Thoracic aorta (tissue), 2 donors: ENCODE measurements around the gene KIF16B. TPM values are rescaled to one million over a fixed set of nuclear protein-coding genes. Genes with fewer than 3 reads are reported as not detected.

Source experiments
- ATAC-seq: fragments of 150-250 bp; one replicate; pipeline ENCODE4 v1.8.0; 2017; ENCODE audit warnings: low read depth; ENCODE audit not compliant: insufficient number of reproducible peaks, low FRiP score
- DNase-seq: peaks from one replicate; pipeline ENCODE4 v3.0.0-alpha.2; 2020; ENCODE audit warnings: low spot score
- H3K27ac ChIP-seq, 2 donors: fragments of 200-600 bp; sonication (generic); 1 replicate in 1 of 2; 2 replicates in 1 of 2; pipeline ENCODE4 v1.5.1; 2016; ENCODE audit warnings: mild to moderate bottlenecking in 2 of 2, moderate library complexity in 2 of 2
- H3K27me3 ChIP-seq: fragments of 200-600 bp; sonication (generic); replicated peaks from 2 replicates; pipeline ENCODE4 v1.6.0; 2016; ENCODE audit warnings: mild to moderate bottlenecking; ENCODE audit not compliant: insufficient read depth
- H3K36me3 ChIP-seq: fragments of 200-600 bp; sonication (generic); one replicate; pipeline ENCODE4 v1.5.1; 2016
- H3K4me1 ChIP-seq, 2 donors: fragments of 200-600 bp; sonication (generic); 1 replicate in 1 of 2; 2 replicates in 1 of 2; pipeline versions ENCODE4 v1.5.1 to v1.6.0; 2016; ENCODE audit warnings: low read depth in 2 of 2, mild to moderate bottlenecking in 1 of 2; ENCODE audit not compliant: control insufficient read depth in 1 of 2
- H3K4me3 ChIP-seq: fragments of 200-600 bp; sonication (generic); 2 replicates; pipeline ENCODE4 v1.5.1; 2016; ENCODE audit warnings: mild to moderate bottlenecking
- H3K9me3 ChIP-seq: fragments of 200-600 bp; sonication (generic); 2 replicates; pipeline ENCODE4 v1.5.1; 2016
- CTCF ChIP-seq: fragments of 200-600 bp; sonication (generic); IDR thresholded peaks from one replicate; pipeline ENCODE4 v1.5.1; 2019; ENCODE audit warnings: antibody characterized with exemption
- total RNA-seq, 2 donors: library from RNA; depleted of rRNA; stranded (reverse); fragments of >200 nt; gene quantifications; one replicate each; pipeline versions ENCODE4 v1.1.0 to v1.2.3, GENCODE V29; 2016

Gene KIF16B
- total RNA-seq, 2 donors from 2014 or later, result 16.5 to 21.3 TPM

- TF ChIP-seq CTCF, result no peak
- DNase-seq (no peak), ATAC-seq (no peak)
- Histone ChIP-seq H3K27ac (no peak overlapping the region), H3K4me1 (no peaks in the 10 kb centered on the region), H3K27me3 (no peaks in the 10 kb centered on the region), H3K9me3 (peaks cover 16% of the 10 kb centered on the region), H3K4me3 (no peak overlapping the region), H3K36me3 (no peaks in the 10 kb centered on the region)
Observed at GRCh38 chr20:16301986-16302385, 271.3 kb downstream of the KIF16B start.

GRCh38 chr20:16299897-16300296 is 273.4 kb downstream of the KIF16B start:
- TF ChIP-seq CTCF, result no peak
- Histone ChIP-seq H3K27ac (no peak overlapping the region), H3K4me1 (no peaks in the 10 kb centered on the region), H3K4me3 (no peak overlapping the region), H3K9me3 (peaks cover 16% of the 10 kb centered on the region), H3K36me3 (no peaks in the 10 kb centered on the region), H3K27me3 (no peaks in the 10 kb centered on the region)
- DNase-seq (no peak), ATAC-seq (no peak)

- Histone ChIP-seq H3K27me3 (no peaks in the 10 kb centered on the region), H3K9me3 (no peaks in the 10 kb centered on the region), H3K4me3 (no peak overlapping the region), H3K36me3 (no peaks in the 10 kb centered on the region), H3K4me1 (no peaks in the 10 kb centered on the region), H3K27ac (no peak overlapping the region)
- ATAC-seq (no peak), DNase-seq (no peak)
- TF ChIP-seq CTCF, result no peak
Observed at GRCh38 chr20:16296931-16297330, 276.3 kb downstream of the KIF16B start.

GRCh38 chr20:16295534-16295933 is 277.7 kb downstream of the KIF16B start:
- no peaks in the 10 kb centered on the region for H3K9me3 ChIP-seq
- H3K36me3 ChIP-seq, result no peaks in the 10 kb centered on the region
- no peaks in the 10 kb centered on the region for H3K27me3 ChIP-seq
- ATAC-seq (no peak), DNase-seq (no peak)
- no peaks in the 10 kb centered on the region for H3K4me1 ChIP-seq
- H3K27ac ChIP-seq, result no peak overlapping the region
- no peak for TF ChIP-seq CTCF
- H3K4me3 ChIP-seq, result no peak overlapping the region

- no peak overlapping the region for H3K27ac ChIP-seq
- ATAC-seq, result no peak
- H3K9me3 ChIP-seq, result no peaks in the 10 kb centered on the region
- H3K4me3 ChIP-seq, result no peak overlapping the region
- no peaks in the 10 kb centered on the region for H3K4me1 ChIP-seq
- DNase-seq, result no peak
- no peak for TF ChIP-seq CTCF
- no peaks in the 10 kb centered on the region for H3K36me3 ChIP-seq
- no peaks in the 10 kb centered on the region for H3K27me3 ChIP-seq
Observed at GRCh38 chr20:16293590-16293989, 279.7 kb downstream of the KIF16B start.
